Heart left ventricle (tissue), 16 donors: ENCODE results near the gene TLE5. TPM values are rescaled to one million over a fixed set of nuclear protein-coding genes. Genes with fewer than 3 reads are reported as not detected.

ENCODE experiments used
- ATAC-seq, 4 donors: fragments of 200-7000 bp; cut with Tn5 transposase; one replicate each; pipeline ENCODE4 v1.9.1; 2020 to 2022; ENCODE audit warnings: moderate library complexity in 4 of 4, mild to moderate bottlenecking in 3 of 4, moderate number of reproducible peaks in 1 of 4
- DNase-seq, 5 donors: peaks; one replicate each; pipeline ENCODE4 v3.0.0-alpha.2; 2020
- H3K27ac ChIP-seq, 12 donors: fragments of 200-600 bp; sonication (generic) in 4 of 12; one replicate each; pipeline versions ENCODE4 v1.5.0 to v1.8.0; 2016 to 2022; ENCODE audit warnings: mild to moderate bottlenecking in 2 of 12
- H3K27me3 ChIP-seq, 9 donors: fragments of 200-600 bp; sonication (generic) in 2 of 9; one replicate each; pipeline versions ENCODE4 v1.5.1 to v1.8.0; 2016 to 2022; ENCODE audit warnings: mild to moderate bottlenecking in 3 of 9
- H3K36me3 ChIP-seq, 9 donors: fragments of 200-600 bp; sonication (generic) in 2 of 9; one replicate each; pipeline versions ENCODE4 v1.5.0 to v1.8.0; 2018 to 2022; ENCODE audit warnings: mild to moderate bottlenecking in 2 of 9
- H3K4me1 ChIP-seq, 12 donors: fragments of 200-600 bp; sonication (generic) in 4 of 12; one replicate each; pipeline versions ENCODE4 v1.5.0 to v1.8.0; 2016 to 2022; ENCODE audit warnings: mild to moderate bottlenecking in 3 of 12
- H3K4me3 ChIP-seq, 12 donors: fragments of 200-600 bp; sonication (generic) in 4 of 12; one replicate each; pipeline versions ENCODE4 v1.5.0 to v1.8.0; 2017 to 2022; ENCODE audit warnings: mild to moderate bottlenecking in 9 of 12, moderate library complexity in 4 of 12
- H3K9me3 ChIP-seq, 12 donors: fragments of 200-600 bp; sonication (generic) in 4 of 12; one replicate each; pipeline versions ENCODE4 v1.5.0 to v1.8.0; 2016 to 2022; ENCODE audit warnings: mild to moderate bottlenecking in 1 of 12
- POLR2A ChIP-seq, 2 donors: fragments of 450-650 bp; IDR thresholded peaks; one replicate each; pipeline ENCODE4 v1.6.1; 2017; ENCODE audit warnings: antibody characterized with exemption in 2 of 2, mild to moderate bottlenecking in 2 of 2, moderate library complexity in 2 of 2
- WGBS, 4 donors: extraction: QIAGEN DNeasy Blood & Tissue Kit in 2 of 4; methylation state at CpG; one replicate each; pipeline versions ENCODE4 v1.1.5 to v1.1.7; 2013 to 2018; 5-methylcytosine and 5-hydroxymethylcytosine counted together
- intact Hi-C, 10 donors: fragments of 100-400 bp; cut with DNase I; formaldehyde crosslinking; loops; one replicate each; pipeline versions ENCODE4 v1.11.1 to v1.14.2; 2022
- polyA plus RNA-seq, 2 donors: library from polyadenylated mRNA; stranded (reverse); fragments of 200-250 nt; gene quantifications; one replicate each; pipeline ENCODE4 v1.2.3, GENCODE V29; 2013
- total RNA-seq, 9 donors: library from RNA; depleted of rRNA in 2 of 9; stranded (reverse); fragments of >200 nt in 2 of 9; fragmentation: NEBNext Ultra II Directional in 3 of 9; extraction: Animal tissue kit (Norgen Biotek cat#: 25700) in 3 of 9; gene quantifications; one replicate each; pipeline versions ENCODE4 v1.1.0 to v1.2.4, GENCODE V29; 2016 to 2023
- TF ChIP-seq, protein P1 (sequence below), 12 donors: fragments of 200-600 bp; sonication (generic) in 4 of 12; IDR thresholded peaks; one replicate each; pipeline versions ENCODE4 v1.5.0 to v1.8.0; 2018 to 2022; ENCODE audit warnings: antibody characterized with exemption in 12 of 12, mild to moderate bottlenecking in 5 of 12
- donor health status: ischemic (EF 13 %, LVEDD 7.1; RV severe dilation, severe dysfunction).
- donor health status: healthy with polysubstance abuse.
- donor health status: DM: no; HTN: yes; CAD: no.
- donor health status: DM: no; HTN: no; CAD: no.
- donor health status: ischemic (EF 25% LVEDD 6.9; RV normal size, moderate dysfunction).
- donor health status: ischemic (EF 25% LVEDD 5.7; RV mildly dilated, moderate dysfunction).
- donor health status: healthy.
- donor health status: DM: yes; HTN: yes; CAD: no.
- donor health status: ischemic (EF 35%, LVEDD 5.7; RV mildly dilated, moderate dysfunction).
- donor health status: nonischemic (EF 11% LVEDD 7.7; RV severe dilation, severe dysfunction).
- donor health status: DM: yes; HTN: yes; CAD: no.
- donor health status: PGD.
- donor health status: ischemic (EF 29% LVEDD 5.4; RV normal size, mild dysfunction).
- donor health status: nonischemic (EF 23%, LVEDD 6.1; RV moderate dilation, normal function).

TLE5 gene
- total and polyA plus RNA-seq, 11 donors, result 593 to 1,459 (median 711) TPM

DNA sequence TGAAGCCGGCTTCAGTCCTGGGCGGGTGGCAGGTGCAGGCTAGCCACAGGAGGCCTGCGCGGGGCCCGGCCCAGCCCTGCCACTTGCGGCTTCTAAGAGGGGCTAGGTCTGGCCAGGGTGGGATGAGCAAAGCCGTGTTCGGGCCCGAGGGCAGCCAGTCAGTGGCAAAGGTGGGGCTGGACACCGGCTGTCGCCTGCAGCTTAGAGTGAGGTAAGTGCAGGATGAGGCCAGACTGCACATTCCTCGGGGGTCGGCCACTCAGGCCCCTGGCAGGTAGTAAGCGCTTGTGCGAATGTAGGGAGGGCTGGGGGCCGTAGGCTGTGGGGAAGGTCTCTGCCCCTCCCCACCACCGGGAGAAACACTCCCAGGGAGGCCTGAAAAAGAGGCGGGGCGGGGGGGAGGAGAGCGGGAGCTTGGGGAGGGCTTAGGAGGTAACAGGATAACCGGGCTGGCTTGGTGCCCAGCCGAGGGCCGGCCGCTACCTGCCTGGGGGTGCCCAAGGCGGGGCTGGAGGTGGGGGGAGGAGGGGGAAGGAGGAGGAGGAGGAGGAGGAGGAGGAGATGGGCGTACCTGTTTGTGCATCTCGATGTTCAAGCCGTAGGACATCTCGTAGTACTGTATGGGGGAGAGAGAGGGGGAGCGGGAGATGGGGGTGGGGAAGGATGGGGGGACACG lies 6.4 kb downstream of the TLE5 start:
- H3K9me3 ChIP-seq, result no peaks in the 10 kb centered on the region
- H3K27me3 ChIP-seq, result no peaks in the 10 kb centered on the region
- H3K27ac ChIP-seq, result peak overlapping the region in 3 of 12 donors; percentile 75 to 85 (median 78)
- no peak overlapping the region for H3K4me3 ChIP-seq
- H3K36me3 ChIP-seq, result peaks cover 0 to 80% (median 68%) of the 10 kb centered on the region in 9 donors
- ATAC-seq (no peak), DNase-seq (no peak)
- H3K4me1 ChIP-seq, result peaks cover 0 to 59% (median 43%) of the 10 kb centered on the region in 12 donors
- TF ChIP-seq, protein P1, sequence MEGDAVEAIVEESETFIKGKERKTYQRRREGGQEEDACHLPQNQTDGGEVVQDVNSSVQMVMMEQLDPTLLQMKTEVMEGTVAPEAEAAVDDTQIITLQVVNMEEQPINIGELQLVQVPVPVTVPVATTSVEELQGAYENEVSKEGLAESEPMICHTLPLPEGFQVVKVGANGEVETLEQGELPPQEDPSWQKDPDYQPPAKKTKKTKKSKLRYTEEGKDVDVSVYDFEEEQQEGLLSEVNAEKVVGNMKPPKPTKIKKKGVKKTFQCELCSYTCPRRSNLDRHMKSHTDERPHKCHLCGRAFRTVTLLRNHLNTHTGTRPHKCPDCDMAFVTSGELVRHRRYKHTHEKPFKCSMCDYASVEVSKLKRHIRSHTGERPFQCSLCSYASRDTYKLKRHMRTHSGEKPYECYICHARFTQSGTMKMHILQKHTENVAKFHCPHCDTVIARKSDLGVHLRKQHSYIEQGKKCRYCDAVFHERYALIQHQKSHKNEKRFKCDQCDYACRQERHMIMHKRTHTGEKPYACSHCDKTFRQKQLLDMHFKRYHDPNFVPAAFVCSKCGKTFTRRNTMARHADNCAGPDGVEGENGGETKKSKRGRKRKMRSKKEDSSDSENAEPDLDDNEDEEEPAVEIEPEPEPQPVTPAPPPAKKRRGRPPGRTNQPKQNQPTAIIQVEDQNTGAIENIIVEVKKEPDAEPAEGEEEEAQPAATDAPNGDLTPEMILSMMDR (IDR thresholded peaks at IDR 0.05), result no peak
- no peak for TF ChIP-seq POLR2A (IDR thresholded peaks at IDR 0.05)
- WGBS, 4 donors, result 49 to 63% (median 57%) methylated on average over 31 of the region's 31 CpGs
- intact Hi-C loops, result no loop called here

DNA sequence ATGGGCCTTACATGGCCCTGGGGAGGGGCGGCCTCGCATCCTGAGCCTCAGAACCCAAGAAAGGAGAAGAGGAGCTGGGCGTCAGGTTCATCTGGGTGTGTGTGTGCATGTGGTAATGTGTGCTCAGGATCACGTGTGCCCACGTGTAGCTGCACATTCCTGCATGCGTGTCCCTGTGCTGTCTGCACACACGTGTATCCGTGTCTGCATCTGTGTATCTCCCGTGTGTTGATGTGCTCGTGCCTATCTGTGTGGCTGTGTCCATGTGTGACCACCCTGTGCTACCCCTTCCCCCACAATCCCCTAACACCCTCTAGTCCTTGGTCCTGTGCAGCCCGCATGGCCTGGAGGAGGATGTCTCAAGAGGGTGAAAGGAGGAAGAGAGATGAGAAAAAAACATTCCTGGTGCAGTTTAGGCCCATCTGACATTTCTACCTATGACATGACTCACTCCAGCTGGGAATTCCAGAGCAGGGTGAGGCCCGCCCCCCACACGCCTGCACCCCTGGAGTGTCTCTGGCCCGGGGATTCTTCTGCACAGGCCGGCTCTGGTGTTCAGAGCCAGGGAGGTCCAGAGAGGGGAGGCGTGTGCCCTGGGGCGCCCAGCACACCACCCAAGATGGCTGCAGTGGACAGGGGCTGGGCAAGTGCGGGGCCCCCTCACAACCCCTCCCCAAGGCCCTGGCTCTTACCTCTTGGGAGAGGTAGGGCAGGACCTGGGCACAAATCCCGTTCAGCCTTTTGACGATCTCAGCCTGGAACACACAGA lies 7.1 kb downstream of the TLE5 start:
- no peak for TF ChIP-seq POLR2A (IDR thresholded peaks at IDR 0.05)
- TF ChIP-seq, protein P1 (IDR thresholded peaks at IDR 0.05), result no peak
- intact Hi-C loops, result no loop called here
- Histone ChIP-seq H3K27ac (peak overlapping the region in 1 of 12 donors; percentile 85), H3K4me3 (no peak overlapping the region), H3K4me1 (peaks cover 0 to 52% (median 37%) of the 10 kb centered on the region in 12 donors), H3K9me3 (no peaks in the 10 kb centered on the region), H3K36me3 (peaks cover 0 to 77% (median 68%) of the 10 kb centered on the region in 9 donors), H3K27me3 (no peaks in the 10 kb centered on the region)
- no peak for ATAC-seq
- WGBS, 4 donors, result 79 to 87% (median 82%) methylated on average over 20 of the region's 20 CpGs
- DNase-seq, result no peak

DNA sequence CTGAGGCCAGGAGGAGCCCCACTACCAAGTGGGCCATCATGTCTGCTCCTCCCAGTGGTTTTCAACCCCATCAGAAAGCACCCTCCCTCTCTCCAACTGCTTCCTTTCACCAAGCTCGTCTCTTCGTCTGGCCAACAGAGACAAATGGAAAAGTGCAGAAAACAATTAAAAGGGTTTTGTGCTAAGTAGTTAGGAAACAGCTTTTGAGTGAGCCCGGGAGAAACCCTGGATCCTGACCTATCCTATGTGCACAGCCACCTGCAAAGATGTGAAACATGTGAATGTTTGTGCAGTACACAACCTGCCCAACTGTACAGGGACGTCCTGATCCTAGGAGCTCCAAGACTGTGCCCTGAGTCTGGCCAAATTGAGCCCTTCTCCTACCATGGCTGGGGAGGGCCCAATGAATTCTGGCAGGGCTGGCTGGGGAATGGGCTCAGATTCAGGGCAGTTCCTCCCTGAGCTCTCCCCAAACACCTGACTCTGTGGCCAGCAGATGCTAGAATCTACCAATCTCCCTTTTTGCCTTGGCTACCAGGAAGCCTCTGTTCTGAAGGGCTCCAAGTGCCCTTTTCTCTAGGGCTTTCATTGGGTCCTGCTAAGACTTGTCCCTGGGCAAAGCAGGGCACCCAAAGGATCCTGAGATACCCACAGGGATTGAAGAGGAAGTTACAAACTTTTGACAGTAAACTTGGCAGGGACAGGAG lies 7.9 kb downstream of the TLE5 start:
- Histone ChIP-seq H3K27ac (peak overlapping the region in 1 of 12 donors; percentile 85), H3K4me3 (no peak overlapping the region), H3K9me3 (no peaks in the 10 kb centered on the region), H3K4me1 (peaks cover 0 to 46% (median 31%) of the 10 kb centered on the region in 12 donors), H3K36me3 (peaks cover 0 to 69% (median 60%) of the 10 kb centered on the region in 9 donors), H3K27me3 (no peaks in the 10 kb centered on the region)
- WGBS, 4 donors, result 55 to 76% (median 73%) methylated on average over 4 of the region's 4 CpGs
- no peak for ATAC-seq
- DNase-seq, result no peak
- no peak for TF ChIP-seq POLR2A (IDR thresholded peaks at IDR 0.05)
- TF ChIP-seq, protein P1 (IDR thresholded peaks at IDR 0.05), result no peak
- intact Hi-C loops, result no loop called here

DNA sequence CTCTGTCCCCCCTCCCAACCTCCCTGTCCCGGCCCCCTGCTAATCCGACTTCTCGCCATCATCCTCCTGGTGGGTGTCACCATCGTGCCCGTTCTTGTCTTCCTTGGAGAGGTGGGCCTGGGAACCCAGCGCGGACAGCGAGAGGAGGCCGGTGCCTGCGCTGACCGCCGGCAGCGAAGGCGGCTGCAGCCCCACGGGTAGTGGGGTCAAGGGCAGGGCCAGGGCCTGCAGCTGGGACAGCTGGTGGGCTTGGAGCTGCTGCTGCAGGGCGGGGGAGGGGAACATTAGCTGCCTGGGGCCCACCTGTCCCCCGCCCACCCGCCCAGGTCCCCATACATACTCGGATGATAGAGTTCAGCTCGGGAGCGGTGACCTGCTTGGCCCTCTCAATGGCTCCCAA lies 8.5 kb downstream of the TLE5 start:
- intact Hi-C loops, result no loop called here
- no peaks in the 10 kb centered on the region for H3K9me3 ChIP-seq
- TF ChIP-seq POLR2A (IDR thresholded peaks at IDR 0.05), result no peak
- TF ChIP-seq, protein P1 (IDR thresholded peaks at IDR 0.05), result no peak
- 78 to 84% (median 79%) methylated on average over 5 to 21 of the region's 21 CpGs for WGBS, 4 donors
- peaks cover 0 to 63% (median 54%) of the 10 kb centered on the region in 9 donors for H3K36me3 ChIP-seq
- peaks cover 0 to 39% (median 25%) of the 10 kb centered on the region in 12 donors for H3K4me1 ChIP-seq
- DNase-seq (no peak), ATAC-seq (no peak)
- H3K4me3 ChIP-seq, result no peak overlapping the region
- no peaks in the 10 kb centered on the region for H3K27me3 ChIP-seq
- H3K27ac ChIP-seq, result no peak overlapping the region
